HEK293 (cell line): ENCODE data around the gene FAM193A.

ENCODE experiments used
- CTCF ChIA-PET: fragments of 350-600 bp; formaldehyde crosslinking; extraction: SDS; loops from one replicate; lab custom pipeline; 2021; ENCODE audit warnings: antibody characterized with exemption; lab: Yijun Ruan, JAX
- POLR2A ChIA-PET: fragments of 300-600 bp; formaldehyde crosslinking; extraction: SDS; loops from one replicate; lab custom pipeline; 2020; ENCODE audit warnings: antibody characterized with exemption, inconsistent platforms; lab: Yijun Ruan, JAX
- H3K27ac ChIP-seq: fragments of 200-500 bp; sonication (Bioruptor generic); 2 replicates; pipeline ENCODE4 v1.5.1; 2014; ENCODE audit warnings: low read depth, low read length, control low read depth, inconsistent platforms; ENCODE audit errors: extremely low read depth
- H3K36me3 ChIP-seq, 2 experiments: fragments of 200-500 bp in 1 of 2; sonication (Bioruptor generic) in 1 of 2; 1 replicate in 1 of 2; 2 replicates in 1 of 2; pipeline ENCODE4 v1.5.1; 2014 to 2017; ENCODE audit warnings: inconsistent platforms in 2 of 2, low read length in 2 of 2; ENCODE audit not compliant: control insufficient read depth in 2 of 2, insufficient read depth in 1 of 2
- H3K4me1 ChIP-seq: fragments of 200-500 bp; sonication (Bioruptor generic); 2 replicates; pipeline ENCODE4 v1.5.1; 2014; ENCODE audit warnings: mild to moderate bottlenecking, low read length, inconsistent platforms; ENCODE audit not compliant: control insufficient read depth, insufficient read depth
- H3K4me3 ChIP-seq: 2 replicates; pipeline ENCODE4 v1.5.1; 2011; ENCODE audit warnings: low read depth, mild to moderate bottlenecking, control low read depth, low read length, moderate library complexity
- H3K9me3 ChIP-seq: fragments of 200-500 bp; sonication (Bioruptor generic); 2 replicates; pipeline ENCODE4 v1.5.1; 2014; ENCODE audit warnings: low read depth, low read length, inconsistent platforms; ENCODE audit not compliant: control insufficient read depth, insufficient read depth
- ELK4 ChIP-seq: IDR thresholded peaks from 2 replicates; pipeline ENCODE4 v1.6.1; 2011; ENCODE audit warnings: mild to moderate bottlenecking, low read depth, low read length, borderline replicate concordance
- MEIS1 ChIP-seq: sonication (generic); formaldehyde crosslinking; IDR thresholded peaks from 2 replicates; pipeline ENCODE4 v1.8.1; 2022; ENCODE audit warnings: missing genetic modification reagents, mild to moderate bottlenecking, borderline replicate concordance
- OVOL3 ChIP-seq: fragments of 450-650 bp; formaldehyde crosslinking; IDR thresholded peaks from 2 replicates; pipeline ENCODE4 v1.5.1; 2016; ENCODE audit warnings: missing biosample characterization, missing genetic modification characterization
- SETDB1 ChIP-seq: IDR thresholded peaks from one replicate; pipeline ENCODE4 v1.6.1; 2017; ENCODE audit warnings: mild to moderate bottlenecking, low read length, moderate library complexity, mixed read lengths; ENCODE audit not compliant: insufficient read length
- SP7 ChIP-seq: fragments of 450-650 bp; formaldehyde crosslinking; IDR thresholded peaks from 2 replicates; pipeline ENCODE4 v1.5.1; 2016; ENCODE audit warnings: missing biosample characterization, missing genetic modification characterization
- WT1 ChIP-seq: fragments of 450-650 bp; formaldehyde crosslinking; IDR thresholded peaks from 2 replicates; pipeline ENCODE4 v1.5.1; 2016; ENCODE audit warnings: missing biosample characterization, missing genetic modification characterization
- ZBTB49 ChIP-seq: fragments of 450-650 bp; formaldehyde crosslinking; IDR thresholded peaks from 2 replicates; pipeline ENCODE4 v1.5.1; 2016; ENCODE audit warnings: missing biosample characterization, missing genetic modification characterization, low read depth
- ZFHX2 ChIP-seq: fragments of 450-650 bp; formaldehyde crosslinking; conservative IDR thresholded peaks from 2 replicates; pipeline ENCODE4 v1.5.1; 2016; ENCODE audit warnings: missing biosample characterization, missing genetic modification characterization
- ZFP37 ChIP-seq: fragments of 450-650 bp; formaldehyde crosslinking; IDR thresholded peaks from 2 replicates; pipeline ENCODE4 v1.5.1; 2016; ENCODE audit warnings: missing biosample characterization, missing genetic modification characterization
- ZNF16 ChIP-seq: fragments of 450-650 bp; formaldehyde crosslinking; IDR thresholded peaks from 2 replicates; pipeline ENCODE4 v1.5.1; 2016; ENCODE audit warnings: low read depth, missing biosample characterization, missing genetic modification characterization
- ZNF175 ChIP-seq: fragments of 450-650 bp; formaldehyde crosslinking; IDR thresholded peaks from 2 replicates; pipeline ENCODE4 v1.5.1; 2016; ENCODE audit warnings: missing biosample characterization, missing genetic modification characterization
- ZNF18 ChIP-seq: fragments of 450-650 bp; formaldehyde crosslinking; IDR thresholded peaks from 2 replicates; pipeline ENCODE4 v1.5.1; 2016; ENCODE audit warnings: missing biosample characterization, missing genetic modification characterization
- ZNF211 ChIP-seq: fragments of 450-650 bp; formaldehyde crosslinking; IDR thresholded peaks from 2 replicates; pipeline ENCODE4 v1.5.1; 2016; ENCODE audit warnings: low read depth, missing biosample characterization, missing genetic modification characterization
- ZNF302 ChIP-seq: fragments of 450-650 bp; formaldehyde crosslinking; IDR thresholded peaks from 2 replicates; pipeline ENCODE4 v1.5.1; 2016; ENCODE audit warnings: missing biosample characterization, missing genetic modification characterization, low read depth
- ZNF341 ChIP-seq: fragments of 450-650 bp; formaldehyde crosslinking; IDR thresholded peaks from 2 replicates; pipeline ENCODE4; 2016; ENCODE audit warnings: low read depth, missing biosample characterization, missing genetic modification characterization
- ZNF354C ChIP-seq: fragments of 450-650 bp; formaldehyde crosslinking; IDR thresholded peaks from 2 replicates; pipeline ENCODE4 v1.5.1; 2016; ENCODE audit warnings: missing biosample characterization, missing genetic modification characterization, low read depth, borderline replicate concordance
- ZNF510 ChIP-seq: fragments of 450-650 bp; formaldehyde crosslinking; IDR thresholded peaks from 2 replicates; pipeline ENCODE4 v1.5.1; 2018; ENCODE audit warnings: mild to moderate bottlenecking, missing genetic modification characterization, missing biosample characterization; ENCODE audit not compliant: insufficient replicate concordance
- ZNF544 ChIP-seq: fragments of 450-650 bp; formaldehyde crosslinking; IDR thresholded peaks from 2 replicates; pipeline ENCODE4 v1.5.0; 2017; ENCODE audit warnings: missing biosample characterization, missing genetic modification characterization
- ZNF560 ChIP-seq: fragments of 450-650 bp; formaldehyde crosslinking; IDR thresholded peaks from 2 replicates; pipeline ENCODE4 v1.5.1; 2017; ENCODE audit warnings: missing biosample characterization, missing genetic modification characterization, borderline replicate concordance
- ZNF639 ChIP-seq: fragments of 450-650 bp; formaldehyde crosslinking; IDR thresholded peaks from 2 replicates; pipeline ENCODE4 v1.5.1; 2016; ENCODE audit warnings: missing biosample characterization, missing genetic modification characterization
- ZNF645 ChIP-seq: fragments of 450-650 bp; formaldehyde crosslinking; IDR thresholded peaks from 2 replicates; pipeline ENCODE4; 2016; ENCODE audit warnings: missing biosample characterization, missing genetic modification characterization
- ZNF670 ChIP-seq: fragments of 450-650 bp; formaldehyde crosslinking; IDR thresholded peaks from 2 replicates; pipeline ENCODE4 v1.5.1; 2016; ENCODE audit warnings: missing biosample characterization, missing genetic modification characterization, low read depth
- ZNF776 ChIP-seq: fragments of 450-650 bp; formaldehyde crosslinking; IDR thresholded peaks from 2 replicates; pipeline ENCODE4 v1.5.0; 2017; ENCODE audit warnings: missing biosample characterization, missing genetic modification characterization, borderline replicate concordance
- ZNF791 ChIP-seq: fragments of 450-650 bp; formaldehyde crosslinking; IDR thresholded peaks from 2 replicates; pipeline ENCODE4 v1.5.1; 2016; ENCODE audit warnings: missing biosample characterization, missing genetic modification characterization
- ZNF837 ChIP-seq: fragments of 450-650 bp; formaldehyde crosslinking; IDR thresholded peaks from 2 replicates; pipeline ENCODE4 v1.5.1; 2016; ENCODE audit warnings: missing biosample characterization, missing genetic modification characterization
- ZSCAN16 ChIP-seq: fragments of 450-650 bp; formaldehyde crosslinking; IDR thresholded peaks from 2 replicates; pipeline ENCODE4 v1.5.1; 2016; ENCODE audit warnings: missing biosample characterization, missing genetic modification characterization

Gene FAM193A

GRCh38 chr4:2767046-2767704 lies 230.7 kb downstream of the FAM193A start:
- Histone ChIP-seq H3K27ac (no peak overlapping the region), H3K4me3 (no peak overlapping the region), H3K9me3 (no peaks in the 10 kb centered on the region), H3K4me1 (no peaks in the 10 kb centered on the region), H3K36me3 (no peaks in the 10 kb centered on the region)
- TF ChIP-seq ZNF302, result no peak
- no peak for TF ChIP-seq ZNF560
- no peak for TF ChIP-seq SETDB1
- no peak for TF ChIP-seq OVOL3
- no peak for TF ChIP-seq WT1 (tag by site-specific recombination)
- no peak for TF ChIP-seq ZNF791
- no peak for TF ChIP-seq ZNF670 (tag by site-specific recombination)
- no peak for TF ChIP-seq ELK4
- TF ChIP-seq SP7, result no peak
- no peak for TF ChIP-seq ZNF639 (tag by site-specific recombination)
- ChIA-PET CTCF (interaction anchor here (0.7 kb wide), 2 partner anchors 265 to 270 kb away, joined by 3 read pairs; no protein-coding TSS in a partner anchor), POLR2A (no interaction called here)

- Histone ChIP-seq H3K4me3 (no peak overlapping the region), H3K27ac (no peak overlapping the region), H3K9me3 (no peaks in the 10 kb centered on the region), H3K36me3 (no peaks in the 10 kb centered on the region), H3K4me1 (no peaks in the 10 kb centered on the region)
- CTCF ChIA-PET, result interaction anchor here (0.7 kb wide), 1 partner anchor 265 kb away, joined by 3 read pairs; no protein-coding TSS in a partner anchor
- TF ChIP-seq ZNF645 (tag by site-specific recombination), result no peak
- no peak for TF ChIP-seq ZNF544
- TF ChIP-seq ZNF837 (tag by site-specific recombination), result no peak
- TF ChIP-seq ZNF354C (tag by site-specific recombination), result no peak
- TF ChIP-seq ZNF16 (tag by site-specific recombination), result no peak
- no peak for TF ChIP-seq ZNF18 (tag by site-specific recombination)
- POLR2A ChIA-PET, result no interaction called here
Measured at GRCh38 chr4:2767705-2768074, 231.2 kb downstream of the FAM193A start.

- Histone ChIP-seq H3K36me3 (no peaks in the 10 kb centered on the region), H3K4me1 (no peaks in the 10 kb centered on the region), H3K4me3 (no peak overlapping the region), H3K27ac (no peak overlapping the region), H3K9me3 (no peaks in the 10 kb centered on the region)
- POLR2A ChIA-PET, result no interaction called here
- CTCF ChIA-PET, result no interaction called here
- TF ChIP-seq MEIS1 (no peak), ZNF776 (tag by site-specific recombination) (no peak), ZFP37 (tag by site-specific recombination) (no peak), ZBTB49 (tag by site-specific recombination) (no peak), ZFHX2 (no peak), ZNF510 (tag by site-specific recombination) (no peak), ZNF341 (tag by site-specific recombination) (no peak), ZNF544 (no peak), ZNF211 (no peak), ZSCAN16 (tag by site-specific recombination) (no peak), ZNF175 (tag by site-specific recombination) (no peak)
Measured at GRCh38 chr4:2768124-2768523, 231.7 kb downstream of the FAM193A start.
